B cell (primary cell): ENCODE measurements around the gene NPAS3. TPM values are rescaled to one million over a fixed set of nuclear protein-coding genes. Genes with fewer than 3 reads are reported as not detected.

Experiments
- ATAC-seq: fragments of 200-7000 bp; cut with Tn5 transposase; one replicate; pipeline ENCODE4 v1.10.0; 2021; ENCODE audit warnings: low read depth, mild to moderate bottlenecking, moderate number of reproducible peaks, moderate library complexity
- CTCF ChIA-PET: fragments of 350-600 bp; sonication (Branson Sonifier 250); formaldehyde crosslinking; loops from one replicate; lab custom pipeline; 2021; ENCODE audit warnings: antibody characterized with exemption, inconsistent platforms; lab: Charles Lee
- POLR2A ChIA-PET: fragments of 350-600 bp; sonication (Branson Sonifier 250); formaldehyde crosslinking; loops from one replicate; lab custom pipeline; 2021; ENCODE audit warnings: antibody characterized with exemption; lab: Charles Lee
- DNase-seq: peaks from one replicate; pipeline ENCODE4 v3.0.0; 2013
- H2AFZ ChIP-seq: 2 replicates; pipeline ENCODE4 v1.6.1; 2012; ENCODE audit warnings: mild to moderate bottlenecking, low read depth, low read length; ENCODE audit not compliant: insufficient read depth, poor library complexity, severe bottlenecking
- H3K27ac ChIP-seq, 2 donors: 1 replicate in 1 of 2; 2 replicates in 1 of 2; pipeline ENCODE4 v1.5.1; 2012 to 2013; ENCODE audit warnings: low read length in 2 of 2, mild to moderate bottlenecking in 2 of 2, moderate library complexity in 1 of 2
- H3K27me3 ChIP-seq, 4 experiments: fragments of 200-600 bp in 1 of 4; sonication (generic) in 1 of 4; replicated peaks in 1 of 4; 1 replicate in 2 of 4; 2 replicates in 2 of 4; pipeline versions ENCODE4 v1.6.1 to v1.7.0; 2013 to 2016; ENCODE audit warnings: low read length in 3 of 4, mild to moderate bottlenecking in 2 of 4, mixed read lengths in 1 of 4, moderate library complexity in 1 of 4; ENCODE audit not compliant: insufficient read depth in 4 of 4, control insufficient read depth in 3 of 4; ENCODE audit errors: control extremely low read depth in 1 of 4
- H3K36me3 ChIP-seq, 2 experiments: replicated peaks in 1 of 2; 1 replicate in 1 of 2; 2 replicates in 1 of 2; pipeline versions ENCODE4 v1.6.1 to v1.7.1; 2013; ENCODE audit warnings: low read length in 1 of 2; ENCODE audit not compliant: insufficient read depth in 2 of 2, control insufficient read depth in 1 of 2; ENCODE audit errors: control extremely low read depth in 1 of 2, extremely low read depth in 1 of 2
- H3K4me1 ChIP-seq, 2 donors: fragments of 200-600 bp in 1 of 2; sonication (generic) in 1 of 2; 1 replicate in 1 of 2; 2 replicates in 1 of 2; pipeline versions ENCODE4 v1.5.1 to v1.6.1; 2013 to 2017; ENCODE audit warnings: low read length in 2 of 2; ENCODE audit not compliant: control insufficient read depth in 2 of 2, insufficient read depth in 2 of 2
- H3K4me2 ChIP-seq: replicated peaks from 2 replicates; pipeline ENCODE3; 2012; ENCODE audit warnings: mild to moderate bottlenecking, low read depth, low read length; ENCODE audit not compliant: poor library complexity, severe bottlenecking
- H3K4me3 ChIP-seq, 5 experiments: fragments of 200-600 bp in 1 of 5; sonication (generic) in 1 of 5; 1 replicate in 3 of 5; 2 replicates in 2 of 5; pipeline versions ENCODE4 v1.5.1 to v1.7.0; 2011 to 2016; ENCODE audit warnings: low read length in 4 of 5, mild to moderate bottlenecking in 4 of 5, low read depth in 2 of 5, control low read depth in 1 of 5, moderate library complexity in 1 of 5; ENCODE audit not compliant: insufficient read depth in 1 of 5; ENCODE audit errors: control extremely low read depth in 1 of 5, extremely low read depth in 1 of 5
- H3K79me2 ChIP-seq: fragments of 200-600 bp; sonication (generic); one replicate; pipeline ENCODE4 v1.6.0; 2016; ENCODE audit warnings: low read length; ENCODE audit not compliant: control insufficient read depth, insufficient read depth
- H3K9ac ChIP-seq: fragments of 200-600 bp; sonication (generic); 2 replicates; pipeline ENCODE4 v1.6.1; 2017; ENCODE audit warnings: mild to moderate bottlenecking, low read length, moderate library complexity
- H3K9me3 ChIP-seq, 3 donors: one replicate each; pipeline versions ENCODE4 v1.6.1 to v1.7.1; 2013; ENCODE audit warnings: low read length in 2 of 3; ENCODE audit not compliant: control insufficient read depth in 2 of 3, insufficient read depth in 1 of 3; ENCODE audit errors: control extremely low read depth in 1 of 3
- H4K20me1 ChIP-seq: 2 replicates; pipeline ENCODE4 v1.6.0; 2012; ENCODE audit warnings: mild to moderate bottlenecking, low read length; ENCODE audit not compliant: insufficient read depth, control insufficient read depth, poor library complexity, severe bottlenecking
- H3K27ac Mint-ChIP-seq: one replicate; pipeline ENCODE4 v1.8.0; 2021; ENCODE audit warnings: mixed read lengths
- H3K27me3 Mint-ChIP-seq: one replicate; pipeline ENCODE4 v1.8.0; 2021; ENCODE audit warnings: mixed read lengths
- H3K4me1 Mint-ChIP-seq: one replicate; pipeline ENCODE4 v1.8.0; 2021; ENCODE audit warnings: mixed read lengths
- H3K4me3 Mint-ChIP-seq: one replicate; pipeline ENCODE4 v1.8.0; 2021; ENCODE audit warnings: mixed read lengths
- H3K9me3 Mint-ChIP-seq: one replicate; pipeline ENCODE4 v1.8.0; 2022; ENCODE audit warnings: mixed read lengths; ENCODE audit not compliant: insufficient read depth
- CTCF ChIP-seq: fragments of 200-600 bp; IDR thresholded peaks from one replicate; pipeline ENCODE4 v1.8.0; 2022; ENCODE audit warnings: antibody characterized with exemption, mild to moderate bottlenecking
- EZH2 ChIP-seq: IDR thresholded peaks from 2 replicates; pipeline ENCODE4 v1.6.1; 2012; ENCODE audit warnings: borderline replicate concordance, low read depth, mild to moderate bottlenecking, moderate library complexity, low read length; ENCODE audit not compliant: insufficient read depth, poor library complexity, severe bottlenecking
- WGBS: methylation state at CpG from one replicate; pipeline ENCODE4 v1.1.5; 2013; ENCODE audit warnings: missing lambda C conversion rate; ENCODE audit not compliant: insufficient coverage; 5-methylcytosine and 5-hydroxymethylcytosine counted together
- intact Hi-C: fragments of 100-400 bp; cut with micrococcal nuclease; formaldehyde crosslinking; loops from one replicate; pipeline ENCODE4 v1.10.0; 2022
- polyA plus RNA-seq: library from polyadenylated mRNA; depleted of rRNA; stranded (reverse); fragments of >200 nt; gene quantifications from 2 replicates; pipeline ENCODE4 v1.2.3, GENCODE V29; 2012
- total RNA-seq, 2 donors: library from RNA; stranded (reverse); fragments of 120-200 nt in 1 of 2; gene quantifications; 1 replicate in 1 of 2; 2 replicates in 1 of 2; pipeline versions ENCODE4 v1.2.3 to v1.2.4, GENCODE V29; 2013 to 2022

Gene NPAS3
- total and polyA plus RNA-seq, 2 donors (not counting 1 experiment from before 2014, with no cell fraction given): not detected

- POLR2A ChIA-PET: no interaction called here
- no peak for TF ChIP-seq CTCF
- no peak for TF ChIP-seq EZH2
These were observed 842.6 kb downstream of the NPAS3 start for GRCh38 chr14:33781236-33781635.

GRCh38 chr14:33782923-33783322 lies 844.2 kb downstream of the NPAS3 start:
- H3K27ac ChIP-seq: no peak overlapping the region
- TF ChIP-seq CTCF: no peak
- H3K9ac ChIP-seq: no peak overlapping the region
- Mint-ChIP-seq H3K27ac (no peak overlapping the region), H3K27me3 (peaks cover 5% of the 10 kb centered on the region), H3K4me3 (no peak overlapping the region), H3K4me1 (no peaks in the 10 kb centered on the region), H3K9me3 (no peaks in the 10 kb centered on the region)
- intact Hi-C loops: no loop called here
- ChIA-PET POLR2A (interaction anchor here (0.6 kb wide), 1 partner anchor 16 kb away, joined by 7 read pairs; no protein-coding TSS in a partner anchor), CTCF (interaction anchor here (1.4 to 3.4 kb wide), 2 partner anchors 10 to 13 kb away, joined by 4 to 19 read pairs; no protein-coding TSS in a partner anchor)
- no peaks in the 10 kb centered on the region for H3K79me2 ChIP-seq
- H3K27me3 ChIP-seq: no peaks in the 10 kb centered on the region
- no peaks in the 10 kb centered on the region for H4K20me1 ChIP-seq
- H3K36me3 ChIP-seq: no peaks in the 10 kb centered on the region
- no peak overlapping the region for H2AFZ ChIP-seq
- no peaks in the 10 kb centered on the region for H3K9me3 ChIP-seq
- ATAC-seq: no peak
- DNase-seq: no peak
- no peak overlapping the region for H3K4me2 ChIP-seq
- no peaks in the 10 kb centered on the region for H3K4me1 ChIP-seq
- H3K4me3 ChIP-seq: no peak overlapping the region
- 83% methylated on average over 4 of the region's 6 CpGs for WGBS

More at GRCh38 chr14:33781236-33781635, 842.6 kb downstream of the NPAS3 start:
- no peak overlapping the region for H3K4me3 ChIP-seq
- no peaks in the 10 kb centered on the region for H3K27me3 ChIP-seq
- WGBS: no CpG with 5 or more reads among the region's 2 CpGs
- Mint-ChIP-seq H3K27me3 (peaks cover 5% of the 10 kb centered on the region), H3K4me1 (no peaks in the 10 kb centered on the region), H3K9me3 (no peaks in the 10 kb centered on the region), H3K4me3 (no peak overlapping the region), H3K27ac (no peak overlapping the region)
- no peaks in the 10 kb centered on the region for H3K79me2 ChIP-seq
- H3K4me1 ChIP-seq: no peaks in the 10 kb centered on the region
- H4K20me1 ChIP-seq: no peaks in the 10 kb centered on the region
- ATAC-seq: no peak
- H3K4me2 ChIP-seq: no peak overlapping the region
- no peak overlapping the region for H3K27ac ChIP-seq
- H3K36me3 ChIP-seq: no peaks in the 10 kb centered on the region
- no peak for DNase-seq
- H3K9ac ChIP-seq: no peak overlapping the region
- CTCF ChIA-PET: interaction anchor here (1.4 kb wide), 2 partner anchors 11 to 15 kb away, joined by 4 to 8 read pairs; no protein-coding TSS in a partner anchor
- no peak overlapping the region for H2AFZ ChIP-seq
- intact Hi-C loops: no loop called here
- no peaks in the 10 kb centered on the region for H3K9me3 ChIP-seq
